ENCODE measurements around the gene ACOX3. TPM values are rescaled to one million over a fixed set of nuclear protein-coding genes. Genes with fewer than 3 reads are reported as not detected.

The ACOX3 gene
- total and polyA plus RNA-seq, 4 donors = 11.4 to 24.6 (median 13.6) TPM

GRCh38 chr4:8402640-8403039, 37.9 kb downstream of the ACOX3 start:
- H3K4me1 ChIP-seq (ENCODE audit: control insufficient read depth in 4 of 4, insufficient read depth in 4 of 4, low read length in 3 of 4) = no peaks in the 10 kb centered on the region
- H3K9me3 ChIP-seq (ENCODE audit: control insufficient read depth in 4 of 4, low read length in 3 of 4) = no peaks in the 10 kb centered on the region
- no peak for DNase-seq (ENCODE audit: low spot score)
- H3K27ac ChIP-seq (ENCODE audit: low read depth in 1 of 2, low read length in 2 of 2) = no peak overlapping the region
- no peak overlapping the region for H3K9ac ChIP-seq (ENCODE audit: low read depth in 1 of 2, low read length in 2 of 2)
- TF ChIP-seq, protein P1, sequence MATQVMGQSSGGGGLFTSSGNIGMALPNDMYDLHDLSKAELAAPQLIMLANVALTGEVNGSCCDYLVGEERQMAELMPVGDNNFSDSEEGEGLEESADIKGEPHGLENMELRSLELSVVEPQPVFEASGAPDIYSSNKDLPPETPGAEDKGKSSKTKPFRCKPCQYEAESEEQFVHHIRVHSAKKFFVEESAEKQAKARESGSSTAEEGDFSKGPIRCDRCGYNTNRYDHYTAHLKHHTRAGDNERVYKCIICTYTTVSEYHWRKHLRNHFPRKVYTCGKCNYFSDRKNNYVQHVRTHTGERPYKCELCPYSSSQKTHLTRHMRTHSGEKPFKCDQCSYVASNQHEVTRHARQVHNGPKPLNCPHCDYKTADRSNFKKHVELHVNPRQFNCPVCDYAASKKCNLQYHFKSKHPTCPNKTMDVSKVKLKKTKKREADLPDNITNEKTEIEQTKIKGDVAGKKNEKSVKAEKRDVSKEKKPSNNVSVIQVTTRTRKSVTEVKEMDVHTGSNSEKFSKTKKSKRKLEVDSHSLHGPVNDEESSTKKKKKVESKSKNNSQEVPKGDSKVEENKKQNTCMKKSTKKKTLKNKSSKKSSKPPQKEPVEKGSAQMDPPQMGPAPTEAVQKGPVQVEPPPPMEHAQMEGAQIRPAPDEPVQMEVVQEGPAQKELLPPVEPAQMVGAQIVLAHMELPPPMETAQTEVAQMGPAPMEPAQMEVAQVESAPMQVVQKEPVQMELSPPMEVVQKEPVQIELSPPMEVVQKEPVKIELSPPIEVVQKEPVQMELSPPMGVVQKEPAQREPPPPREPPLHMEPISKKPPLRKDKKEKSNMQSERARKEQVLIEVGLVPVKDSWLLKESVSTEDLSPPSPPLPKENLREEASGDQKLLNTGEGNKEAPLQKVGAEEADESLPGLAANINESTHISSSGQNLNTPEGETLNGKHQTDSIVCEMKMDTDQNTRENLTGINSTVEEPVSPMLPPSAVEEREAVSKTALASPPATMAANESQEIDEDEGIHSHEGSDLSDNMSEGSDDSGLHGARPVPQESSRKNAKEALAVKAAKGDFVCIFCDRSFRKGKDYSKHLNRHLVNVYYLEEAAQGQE (IDR thresholded peaks at IDR 0.05) = no peak
- TF ChIP-seq, protein P2, sequence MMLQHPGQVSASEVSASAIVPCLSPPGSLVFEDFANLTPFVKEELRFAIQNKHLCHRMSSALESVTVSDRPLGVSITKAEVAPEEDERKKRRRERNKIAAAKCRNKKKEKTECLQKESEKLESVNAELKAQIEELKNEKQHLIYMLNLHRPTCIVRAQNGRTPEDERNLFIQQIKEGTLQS (IDR thresholded peaks at IDR 0.05) = no peak
- TF ChIP-seq TAF1 (conservative IDR thresholded peaks at IDR 0.05) = no peak
- TF ChIP-seq, protein P3, sequence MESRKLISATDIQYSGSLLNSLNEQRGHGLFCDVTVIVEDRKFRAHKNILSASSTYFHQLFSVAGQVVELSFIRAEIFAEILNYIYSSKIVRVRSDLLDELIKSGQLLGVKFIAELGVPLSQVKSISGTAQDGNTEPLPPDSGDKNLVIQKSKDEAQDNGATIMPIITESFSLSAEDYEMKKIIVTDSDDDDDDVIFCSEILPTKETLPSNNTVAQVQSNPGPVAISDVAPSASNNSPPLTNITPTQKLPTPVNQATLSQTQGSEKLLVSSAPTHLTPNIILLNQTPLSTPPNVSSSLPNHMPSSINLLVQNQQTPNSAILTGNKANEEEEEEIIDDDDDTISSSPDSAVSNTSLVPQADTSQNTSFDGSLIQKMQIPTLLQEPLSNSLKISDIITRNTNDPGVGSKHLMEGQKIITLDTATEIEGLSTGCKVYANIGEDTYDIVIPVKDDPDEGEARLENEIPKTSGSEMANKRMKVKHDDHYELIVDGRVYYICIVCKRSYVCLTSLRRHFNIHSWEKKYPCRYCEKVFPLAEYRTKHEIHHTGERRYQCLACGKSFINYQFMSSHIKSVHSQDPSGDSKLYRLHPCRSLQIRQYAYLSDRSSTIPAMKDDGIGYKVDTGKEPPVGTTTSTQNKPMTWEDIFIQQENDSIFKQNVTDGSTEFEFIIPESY (IDR thresholded peaks at IDR 0.05) = no peak
- TF ChIP-seq, protein P4, sequence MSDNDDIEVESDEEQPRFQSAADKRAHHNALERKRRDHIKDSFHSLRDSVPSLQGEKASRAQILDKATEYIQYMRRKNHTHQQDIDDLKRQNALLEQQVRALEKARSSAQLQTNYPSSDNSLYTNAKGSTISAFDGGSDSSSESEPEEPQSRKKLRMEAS (IDR thresholded peaks at IDR 0.05) = no peak
- TF ChIP-seq HNF4G (IDR thresholded peaks at IDR 0.05) = no peak
- no peak for TF ChIP-seq YY1 (IDR thresholded peaks at IDR 0.05)
- TF ChIP-seq JUND (IDR thresholded peaks at IDR 0.05) = no peak
- no peak for TF ChIP-seq CTCF (IDR thresholded peaks at IDR 0.05; ENCODE audit: low read depth, low read length, missing input control)
- no peak for TF ChIP-seq EGR1 (IDR thresholded peaks at IDR 0.05; ENCODE audit: low read depth in 2 of 2)
- TF ChIP-seq NR2F2 (IDR thresholded peaks at IDR 0.05) = no peak
- no peak for TF ChIP-seq HNF4A (conservative IDR thresholded peaks at IDR 0.05)
- no peak for TF ChIP-seq SP1 (IDR thresholded peaks at IDR 0.05)
- no peak for TF ChIP-seq RAD21 (IDR thresholded peaks at IDR 0.05)
- TF ChIP-seq RXRA (IDR thresholded peaks at IDR 0.05) = no peak
- no peak overlapping the region for H3K4me3 ChIP-seq (ENCODE audit: low read depth in 1 of 3, low read length in 3 of 3)
- peaks cover 4 to 27% (median 10%) of the 10 kb centered on the region in 4 donors for H3K36me3 ChIP-seq (ENCODE audit: control insufficient read depth in 4 of 4, insufficient read depth in 3 of 4, low read depth in 1 of 4, low read length in 3 of 4)
- no peaks in the 10 kb centered on the region for H3K27me3 ChIP-seq (ENCODE audit: control insufficient read depth in 4 of 4, insufficient read depth in 4 of 4, low read length in 3 of 4)
- WGBS = 80% methylated on average over 14 of the region's 14 CpGs

GRCh38 chr4:8402181-8402597, 38.3 kb downstream of the ACOX3 start:
- Histone ChIP-seq H3K9ac (ENCODE audit: low read depth in 1 of 2, low read length in 2 of 2) (no peak overlapping the region), H3K27ac (ENCODE audit: low read depth in 1 of 2, low read length in 2 of 2) (no peak overlapping the region), H3K36me3 (ENCODE audit: control insufficient read depth in 4 of 4, insufficient read depth in 3 of 4, low read depth in 1 of 4, low read length in 3 of 4) (peaks cover 2 to 27% (median 10%) of the 10 kb centered on the region in 4 donors), H3K4me1 (ENCODE audit: control insufficient read depth in 4 of 4, insufficient read depth in 4 of 4, low read length in 3 of 4) (no peaks in the 10 kb centered on the region), H3K27me3 (ENCODE audit: control insufficient read depth in 4 of 4, insufficient read depth in 4 of 4, low read length in 3 of 4) (no peaks in the 10 kb centered on the region), H3K9me3 (ENCODE audit: control insufficient read depth in 4 of 4, low read length in 3 of 4) (no peaks in the 10 kb centered on the region), H3K4me3 (ENCODE audit: low read depth in 1 of 3, low read length in 3 of 3) (no peak overlapping the region)
- 82% methylated on average over 11 of the region's 11 CpGs for WGBS
- DNase-seq (ENCODE audit: low spot score) = no peak
- TF ChIP-seq FOXA1 (IDR thresholded peaks at IDR 0.05) = no peak
- TF ChIP-seq EGR1 (IDR thresholded peaks at IDR 0.05; ENCODE audit: low read depth in 2 of 2) = no peak
- no peak for TF ChIP-seq CTCF (IDR thresholded peaks at IDR 0.05; ENCODE audit: low read depth, low read length, missing input control)
- TF ChIP-seq RXRA (IDR thresholded peaks at IDR 0.05) = no peak
- TF ChIP-seq SP1 (IDR thresholded peaks at IDR 0.05) = no peak
- no peak for TF ChIP-seq JUND (IDR thresholded peaks at IDR 0.05)
- no peak for TF ChIP-seq HNF4G (IDR thresholded peaks at IDR 0.05)
- no peak for TF ChIP-seq HNF4A (conservative IDR thresholded peaks at IDR 0.05)
- no peak for TF ChIP-seq YY1 (IDR thresholded peaks at IDR 0.05)
- TF ChIP-seq FOXA2 (IDR thresholded peaks at IDR 0.05) = no peak
- TF ChIP-seq, protein P2 (IDR thresholded peaks at IDR 0.05) = no peak
- no peak for TF ChIP-seq TAF1 (conservative IDR thresholded peaks at IDR 0.05)
- TF ChIP-seq, protein P3 (IDR thresholded peaks at IDR 0.05) = no peak
- no peak for TF ChIP-seq NR2F2 (IDR thresholded peaks at IDR 0.05)
- TF ChIP-seq, protein P4 (IDR thresholded peaks at IDR 0.05) = no peak
- no peak for TF ChIP-seq GABPA (IDR thresholded peaks at IDR 0.05 in 1 of 2, conservative IDR thresholded peaks at IDR 0.05 in 1 of 2)
- TF ChIP-seq RAD21 (IDR thresholded peaks at IDR 0.05) = no peak

All from liver (tissue), 9 donors.